ENCODE results near the gene SERPINE3.

Gene SERPINE3

DNA sequence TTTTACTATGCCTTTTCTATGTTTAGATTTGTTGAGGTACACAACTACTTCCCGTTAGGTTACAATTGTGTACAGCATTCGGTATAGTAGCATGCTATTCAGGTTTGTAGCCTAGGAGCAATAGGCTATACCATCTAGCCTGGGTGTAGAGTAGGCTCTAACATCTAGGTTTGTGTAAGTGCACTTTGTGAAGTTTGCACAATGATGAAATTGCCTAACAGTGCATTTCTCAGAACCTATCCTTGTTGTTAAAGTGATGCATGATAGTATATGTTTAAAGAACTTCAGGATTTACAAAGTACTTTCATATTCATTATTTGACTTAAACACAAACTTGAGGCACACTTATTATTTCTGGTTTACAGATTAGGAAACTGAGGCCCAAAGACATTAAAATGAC, 11.5 kb upstream of the SERPINE3 start:
- FAIRE-seq (no peak), DNase-seq (ENCODE audit: low spot score) (no peak)

DNA sequence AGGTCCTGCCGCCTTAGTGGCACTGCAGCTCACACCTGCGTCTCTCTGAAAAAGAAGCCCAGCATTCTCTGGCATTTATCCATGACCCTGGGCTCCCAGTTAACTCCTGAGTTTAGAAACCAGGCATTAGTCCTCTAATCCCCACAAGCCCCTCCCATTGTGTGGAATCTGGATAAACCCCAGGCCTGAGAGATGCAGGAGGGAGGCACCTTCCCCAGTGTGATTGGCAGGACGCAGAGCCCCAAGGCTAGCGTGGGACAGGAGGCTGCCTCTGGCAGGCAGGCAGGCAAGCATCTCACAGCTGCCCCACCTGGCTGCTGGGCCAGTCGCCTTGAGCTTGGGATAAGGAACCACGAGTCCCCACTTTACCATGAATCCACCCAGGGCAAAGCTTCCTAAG, 11.0 kb upstream of the SERPINE3 start:
- FAIRE-seq (no peak), DNase-seq (ENCODE audit: low spot score) (no peak)

GRCh38 chr13:51329606-51330005, 9.9 kb upstream of the SERPINE3 start:
- DNase-seq (ENCODE audit: low spot score): no peak

GRCh38 chr13:51330791-51331190, 8.7 kb upstream of the SERPINE3 start:
- no peak for FAIRE-seq
- peak; percentile 59 for DNase-seq (ENCODE audit: low spot score)

More at GRCh38 chr13:51329606-51330005, 9.9 kb upstream of the SERPINE3 start:
- FAIRE-seq: no peak

GRCh38 chr13:51331354-51331861, 8.1 kb upstream of the SERPINE3 start:
- FAIRE-seq (no peak), DNase-seq (ENCODE audit: low spot score) (no peak)

GRCh38 chr13:51332566-51333361, 6.7 kb upstream of the SERPINE3 start:
- DNase-seq (ENCODE audit: low spot score): no peak
- no peak for FAIRE-seq

DNA sequence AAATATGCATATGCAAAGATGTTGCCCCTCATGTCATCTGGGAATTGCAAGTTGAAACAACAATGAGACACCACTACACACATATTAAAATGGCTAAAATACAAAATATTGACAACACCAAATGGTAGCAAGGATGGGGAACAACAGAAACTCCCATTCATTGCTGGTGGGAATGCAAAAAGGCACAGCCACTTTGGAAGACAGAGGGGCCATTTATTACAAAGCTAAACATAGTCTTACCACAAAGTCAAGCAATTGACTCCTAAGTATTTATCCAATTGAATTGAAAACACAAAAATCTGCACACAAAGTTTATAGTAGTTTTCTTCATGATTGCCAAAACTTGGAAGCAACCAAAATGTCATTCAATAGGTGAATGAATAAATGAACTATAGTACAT, 6.1 kb upstream of the SERPINE3 start:
- DNase-seq (ENCODE audit: low spot score) (no peak), FAIRE-seq (no peak)

DNA sequence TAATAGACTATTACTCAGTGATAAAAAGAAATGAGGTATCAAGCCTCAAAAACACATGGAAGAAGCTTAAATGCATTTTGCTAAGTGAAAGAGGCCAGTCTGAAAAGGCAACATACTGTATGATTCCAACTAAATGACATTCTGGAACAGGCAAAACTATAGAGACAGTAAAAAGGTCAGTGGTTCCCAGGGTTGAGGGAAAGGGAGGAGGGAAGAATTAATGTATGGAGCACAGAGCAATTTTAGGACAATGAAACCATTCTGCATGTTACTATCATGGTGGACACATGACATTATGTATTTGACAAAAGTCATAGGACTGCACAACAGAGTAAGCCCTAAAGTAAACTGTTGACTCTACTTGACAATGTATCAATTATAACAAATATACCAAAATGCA, 5.7 kb upstream of the SERPINE3 start:
- DNase-seq (ENCODE audit: low spot score): no peak
- FAIRE-seq: no peak

DNA sequence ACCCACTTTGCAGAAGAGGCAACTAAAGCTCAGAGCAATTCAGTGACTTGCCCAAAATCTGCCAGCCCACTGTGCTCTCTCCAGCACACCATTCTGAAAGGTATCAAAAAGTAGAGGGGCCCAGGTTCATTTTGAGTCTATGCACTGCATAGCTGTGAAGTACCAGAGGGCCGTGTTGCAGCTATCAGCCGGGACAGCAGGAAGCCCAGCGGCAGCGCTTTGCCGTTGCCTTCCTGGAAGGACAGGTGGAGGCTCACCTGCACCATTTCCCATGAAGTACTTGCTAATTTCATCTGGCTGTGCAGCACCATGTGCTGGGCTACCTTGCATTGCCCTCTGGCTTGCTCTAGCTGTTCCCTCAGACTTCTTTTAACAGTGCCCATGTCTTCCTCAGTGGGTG, 2.7 kb upstream of the SERPINE3 start:
- FAIRE-seq: no peak

DNA sequence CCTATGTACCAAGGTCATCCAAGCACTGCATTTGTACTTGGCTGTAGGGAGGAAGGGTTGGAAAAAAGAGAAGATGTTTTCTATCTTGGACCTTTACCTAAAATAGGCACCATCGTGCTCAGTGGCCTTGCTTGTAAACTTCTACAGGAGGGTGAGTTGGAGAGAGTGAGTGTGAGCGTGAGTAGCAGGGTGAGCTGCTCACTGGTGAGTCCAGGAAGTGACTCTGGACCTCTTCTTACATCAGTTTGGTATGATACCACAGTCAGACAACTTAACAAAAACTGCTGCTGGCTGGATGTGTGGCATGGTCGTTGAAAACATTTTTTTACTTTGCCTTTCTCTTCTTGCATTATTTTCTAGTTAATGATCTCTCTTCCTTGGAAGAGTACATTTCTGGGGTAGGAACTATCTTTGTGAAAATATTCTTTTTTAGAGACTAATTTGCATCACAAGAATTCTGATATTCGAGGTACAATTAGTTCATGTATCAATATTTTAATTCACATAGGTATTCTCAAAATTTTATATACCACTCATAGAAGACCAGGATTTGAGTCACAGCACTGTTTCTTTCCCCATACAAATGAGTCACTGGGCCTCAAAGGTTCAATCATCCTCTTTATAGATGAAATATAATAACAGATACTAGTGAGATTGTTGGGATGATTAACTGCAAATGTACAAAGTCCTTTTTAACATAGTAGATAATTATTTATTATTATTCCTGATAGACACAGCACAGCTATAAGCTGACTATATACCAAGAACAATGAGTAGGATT, 651 bp downstream of the SERPINE3 start:
- no peak for FAIRE-seq
- DNase-seq (ENCODE audit: low spot score): no peak

More for the DNA sequence above, 2.7 kb upstream of the SERPINE3 start:
- DNase-seq (ENCODE audit: low spot score): no peak

GRCh38 chr13:51341232-51341631, 1.7 kb downstream of the SERPINE3 start:
- FAIRE-seq: no peak
- no peak for DNase-seq (ENCODE audit: low spot score)

DNA sequence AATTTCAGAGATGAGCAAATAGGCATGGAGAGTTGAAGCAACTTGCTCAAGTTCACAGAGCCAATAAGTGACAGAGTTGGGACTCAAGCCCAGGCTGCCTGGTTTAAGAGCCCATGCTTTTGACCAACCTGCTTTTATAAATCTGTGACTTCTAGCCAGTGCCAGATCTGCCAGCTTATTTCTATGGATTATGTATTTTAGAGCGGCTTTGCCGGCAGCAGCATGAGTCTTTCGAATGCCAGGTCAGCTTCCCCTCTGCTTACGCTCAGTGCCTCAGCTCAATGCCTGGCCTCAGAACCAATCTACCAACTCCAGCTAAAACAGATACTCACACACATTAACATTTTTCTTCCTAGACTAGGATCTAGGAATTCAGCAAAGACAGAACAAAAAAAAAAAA, 2.3 kb downstream of the SERPINE3 start:
- DNase-seq (ENCODE audit: low spot score) (no peak), FAIRE-seq (no peak)

DNA sequence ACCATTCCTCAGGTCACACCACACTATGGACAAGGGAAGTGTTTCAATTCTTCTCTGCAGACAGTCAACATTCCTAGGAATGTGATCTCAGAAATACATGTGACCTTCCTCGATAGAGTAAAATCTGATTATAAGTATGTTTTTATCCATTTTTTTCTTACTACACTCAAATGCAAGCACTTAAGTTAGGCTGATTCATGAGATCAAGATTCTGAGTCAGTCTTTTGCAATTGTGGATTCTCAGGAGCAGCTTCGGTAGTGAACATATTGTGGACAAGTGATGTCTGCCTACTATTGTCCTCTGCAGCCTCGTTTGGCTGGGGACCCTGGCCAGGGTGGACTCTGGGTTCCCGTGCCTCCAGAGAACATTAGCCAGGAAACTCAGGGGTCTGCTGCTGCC, 3.2 kb downstream of the SERPINE3 start:
- FAIRE-seq: no peak

DNA sequence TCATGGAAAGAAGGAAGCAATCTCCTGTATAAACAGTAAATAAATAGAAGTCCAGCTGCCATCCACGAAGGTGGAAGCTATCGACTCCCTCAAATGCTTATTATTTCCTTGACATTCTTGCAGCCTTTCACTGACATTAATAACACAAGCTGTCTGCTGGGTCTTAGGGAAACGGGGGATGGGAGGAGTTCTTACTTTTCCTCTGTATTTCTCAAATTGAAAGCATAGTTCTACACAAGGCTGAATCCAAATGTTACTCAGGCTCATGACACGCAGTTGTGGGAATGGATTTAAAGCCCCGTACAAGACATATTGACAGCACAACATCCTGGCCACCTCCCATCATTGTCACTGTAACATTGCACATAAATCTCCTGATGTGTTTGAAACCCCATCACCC, 4.0 kb downstream of the SERPINE3 start:
- no peak for FAIRE-seq
- DNase-seq (ENCODE audit: low spot score): no peak

More for the DNA sequence above, 3.2 kb downstream of the SERPINE3 start:
- DNase-seq (ENCODE audit: low spot score): no peak

- no peak for FAIRE-seq
- no peak for DNase-seq (ENCODE audit: low spot score)
These were observed 6.9 kb downstream of the SERPINE3 start for GRCh38 chr13:51346397-51346796.

DNA sequence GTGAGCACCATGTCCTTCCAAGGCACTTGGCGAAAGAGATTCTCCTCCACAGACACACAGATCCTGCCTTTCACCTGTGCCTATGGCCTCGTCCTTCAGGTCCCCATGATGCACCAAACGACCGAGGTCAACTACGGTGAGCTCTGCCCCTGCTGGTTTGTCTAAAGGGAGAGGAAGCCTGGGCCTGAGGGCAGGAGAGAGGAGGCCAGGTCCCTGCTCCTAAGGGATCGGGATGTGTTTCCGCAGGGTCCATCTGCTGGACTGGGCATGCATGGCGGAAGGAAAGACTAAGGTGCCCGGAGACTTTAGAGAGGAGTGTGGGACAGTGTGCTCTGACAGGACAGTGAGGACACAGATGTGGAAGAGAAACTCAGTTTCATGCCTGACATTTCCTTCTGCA, 7.6 kb downstream of the SERPINE3 start:
- no peak for DNase-seq (ENCODE audit: low spot score)
- FAIRE-seq: no peak

- no peak for DNase-seq (ENCODE audit: low spot score)
- FAIRE-seq: no peak
These were observed 8.8 kb downstream of the SERPINE3 start for GRCh38 chr13:51348069-51348967.

DNA sequence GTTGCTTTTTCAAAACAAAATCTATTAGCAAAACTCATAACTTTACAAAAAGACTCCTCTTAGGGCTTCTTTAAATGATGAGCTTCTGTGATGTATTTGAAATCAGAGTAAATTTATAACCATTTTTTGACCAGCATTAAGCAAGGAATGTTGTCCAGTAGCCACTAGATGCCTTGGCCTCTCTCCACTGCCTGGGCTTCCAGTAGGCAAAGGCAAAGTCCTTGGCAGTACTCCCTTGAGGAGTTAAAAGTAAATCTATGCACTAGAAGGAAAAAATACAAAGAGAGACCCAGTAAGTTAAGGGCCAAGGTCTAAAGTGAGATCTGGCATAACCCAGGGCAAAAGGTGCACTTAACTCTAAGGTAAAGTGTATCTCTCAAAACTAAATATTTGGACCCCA, 9.5 kb downstream of the SERPINE3 start:
- DNase-seq (ENCODE audit: low spot score) (no peak), FAIRE-seq (no peak)

- FAIRE-seq (no peak), DNase-seq (ENCODE audit: low spot score) (no peak)
These were observed 15.7 kb downstream of the SERPINE3 start for GRCh38 chr13:51355217-51355616.

DNA sequence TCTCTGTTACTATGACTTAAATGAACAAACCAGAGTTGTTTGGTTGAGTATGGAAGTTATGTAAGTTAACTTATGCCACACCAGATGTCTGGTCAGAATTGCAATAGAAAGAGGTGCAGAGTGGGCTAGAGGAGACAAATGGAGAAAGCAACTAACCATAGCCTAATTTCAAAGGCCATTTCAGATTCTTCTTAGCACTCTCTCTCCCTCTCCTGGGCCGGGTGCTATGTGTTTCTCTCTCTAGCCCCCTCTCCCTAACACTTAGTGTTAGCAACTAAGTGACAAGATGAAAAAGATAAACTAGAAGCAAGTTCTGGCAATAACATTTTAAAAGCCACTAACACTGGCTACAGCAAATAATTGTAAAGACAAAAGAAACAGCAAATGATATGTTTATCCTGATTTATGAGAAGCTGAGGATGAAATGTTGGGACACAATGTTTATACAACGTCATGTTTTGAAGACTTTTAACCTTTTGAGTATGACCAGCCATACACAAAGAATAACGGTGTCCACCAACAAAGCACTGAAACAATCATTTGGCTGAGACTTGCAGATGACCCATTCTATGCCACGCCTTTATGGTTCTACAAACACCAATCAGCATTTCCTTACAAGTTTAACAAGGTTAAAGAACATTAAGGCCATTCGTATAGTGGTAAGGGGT, 18.6 kb downstream of the SERPINE3 start:
- FAIRE-seq (no peak), DNase-seq (ENCODE audit: low spot score) (no peak)

DNA sequence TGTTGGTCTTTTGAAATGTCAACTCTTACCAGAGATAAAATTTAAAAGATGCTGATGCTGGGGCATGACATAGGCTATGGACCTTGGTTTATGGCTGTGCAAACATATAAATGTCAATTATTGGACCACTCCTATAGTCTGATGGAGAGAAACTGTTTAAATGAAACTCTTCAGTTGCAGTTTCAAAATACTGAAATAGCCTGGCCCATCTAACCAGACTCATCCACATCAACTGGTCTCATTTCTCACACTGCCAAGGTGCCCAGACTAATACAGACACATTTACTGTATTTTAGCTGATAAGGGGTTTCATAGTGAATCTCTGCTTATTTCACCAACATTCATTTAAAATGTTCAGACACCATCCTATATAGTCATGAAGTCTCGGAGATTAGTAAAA, 19.9 kb downstream of the SERPINE3 start:
- DNase-seq (ENCODE audit: low spot score) (no peak), FAIRE-seq (no peak)

Measured in urothelium cell line (cell line).